ENCODE results near the gene DDX24.

Gene DDX24

GRCh38 chr14:94024549-94024948, 56.5 kb downstream of the DDX24 start:
- no peak overlapping the region for H3K4me3 ChIP-seq (ENCODE audit: low read length)
- no CpG with 5 or more reads among the region's 2 CpGs for WGBS (ENCODE audit: extremely low coverage, insufficient coverage, low lambda C conversion rate)

GRCh38 chr14:94022532-94023411, 58.2 kb downstream of the DDX24 start:
- Histone ChIP-seq H3K27ac (ENCODE audit: low read depth, low read length) (no peak overlapping the region), H2BK5ac (ENCODE audit: low read length) (no peak overlapping the region), H3K23ac (ENCODE audit: low read length) (no peak overlapping the region)

More at GRCh38 chr14:94024549-94024948, 56.5 kb downstream of the DDX24 start:
- H2AK5ac ChIP-seq (ENCODE audit: low read length): no peak overlapping the region
- no peaks in the 10 kb centered on the region for H3K4me1 ChIP-seq (ENCODE audit: control insufficient read depth, low read depth, low read length)
- H2BK5ac ChIP-seq (ENCODE audit: low read length): no peak overlapping the region
- no peak overlapping the region for H3K23ac ChIP-seq (ENCODE audit: low read length)
- no peak overlapping the region for H3K4me2 ChIP-seq (ENCODE audit: low read length)
- H3K79me1 ChIP-seq (ENCODE audit: low read length): no peaks in the 10 kb centered on the region
- no peak overlapping the region for H3K56ac ChIP-seq (ENCODE audit: low read length)
- H2BK15ac ChIP-seq (replicated peaks; ENCODE audit: low read depth): no peak overlapping the region
- H4K8ac ChIP-seq (ENCODE audit: low read depth, low read length): no peak overlapping the region
- no peak for DNase-seq
- H3K27ac ChIP-seq (ENCODE audit: low read depth, low read length): no peak overlapping the region
- H3K18ac ChIP-seq (ENCODE audit: low read length): no peak overlapping the region
- no peak overlapping the region for H3K4ac ChIP-seq (ENCODE audit: low read depth, low read length)
- H2BK120ac ChIP-seq (ENCODE audit: low read depth, low read length): no peak overlapping the region
- no peaks in the 10 kb centered on the region for H3K36me3 ChIP-seq (ENCODE audit: control insufficient read depth, insufficient read depth, low read length)
- H4K5ac ChIP-seq (ENCODE audit: low read length): no peak overlapping the region
- no peaks in the 10 kb centered on the region for H3K79me2 ChIP-seq (ENCODE audit: control insufficient read depth, insufficient read depth, low read length)
- no peak overlapping the region for H3K9ac ChIP-seq (ENCODE audit: low read length)
- H3K27me3 ChIP-seq (ENCODE audit: insufficient read depth, low read length, poor library complexity): no peaks in the 10 kb centered on the region

GRCh38 chr14:94021416-94022157, 59.4 kb downstream of the DDX24 start:
- no peak overlapping the region for H3K27ac ChIP-seq (ENCODE audit: low read depth, low read length)
- no peak overlapping the region for H3K56ac ChIP-seq (ENCODE audit: low read length)
- H2BK120ac ChIP-seq (ENCODE audit: low read depth, low read length): no peak overlapping the region
- H3K4me1 ChIP-seq (ENCODE audit: control insufficient read depth, low read depth, low read length): no peaks in the 10 kb centered on the region
- no peak overlapping the region for H4K5ac ChIP-seq (ENCODE audit: low read length)
- H2BK15ac ChIP-seq (replicated peaks; ENCODE audit: low read depth): no peak overlapping the region
- DNase-seq: no peak
- no peak overlapping the region for H3K18ac ChIP-seq (ENCODE audit: low read length)
- no peak overlapping the region for H2BK5ac ChIP-seq (ENCODE audit: low read length)
- H4K8ac ChIP-seq (ENCODE audit: low read depth, low read length): no peak overlapping the region
- H2AK5ac ChIP-seq (ENCODE audit: low read length): no peak overlapping the region
- H3K4me3 ChIP-seq (ENCODE audit: low read length): no peak overlapping the region
- no peak overlapping the region for H3K9ac ChIP-seq (ENCODE audit: low read length)
- no peaks in the 10 kb centered on the region for H3K27me3 ChIP-seq (ENCODE audit: insufficient read depth, low read length, poor library complexity)
- WGBS (ENCODE audit: extremely low coverage, insufficient coverage, low lambda C conversion rate): no CpG with 5 or more reads among the region's 10 CpGs
- H3K79me2 ChIP-seq (ENCODE audit: control insufficient read depth, insufficient read depth, low read length): no peaks in the 10 kb centered on the region
- H3K36me3 ChIP-seq (ENCODE audit: control insufficient read depth, insufficient read depth, low read length): no peaks in the 10 kb centered on the region
- no peaks in the 10 kb centered on the region for H3K79me1 ChIP-seq (ENCODE audit: low read length)
- no peak overlapping the region for H3K4ac ChIP-seq (ENCODE audit: low read depth, low read length)
- H3K23ac ChIP-seq (ENCODE audit: low read length): no peak overlapping the region
- no peak overlapping the region for H3K4me2 ChIP-seq (ENCODE audit: low read length)

More at GRCh38 chr14:94022532-94023411, 58.2 kb downstream of the DDX24 start:
- no CpG with 5 or more reads among the region's 10 CpGs for WGBS (ENCODE audit: extremely low coverage, insufficient coverage, low lambda C conversion rate)
- no peak overlapping the region for H3K9ac ChIP-seq (ENCODE audit: low read length)
- no peak overlapping the region for H3K4me2 ChIP-seq (ENCODE audit: low read length)
- H3K56ac ChIP-seq (ENCODE audit: low read length): peak overlapping the region; percentile 20
- no peaks in the 10 kb centered on the region for H3K27me3 ChIP-seq (ENCODE audit: insufficient read depth, low read length, poor library complexity)
- no peak for DNase-seq
- no peak overlapping the region for H2AK5ac ChIP-seq (ENCODE audit: low read length)
- no peaks in the 10 kb centered on the region for H3K36me3 ChIP-seq (ENCODE audit: control insufficient read depth, insufficient read depth, low read length)
- H2BK120ac ChIP-seq (ENCODE audit: low read depth, low read length): no peak overlapping the region
- H4K5ac ChIP-seq (ENCODE audit: low read length): no peak overlapping the region
- no peak overlapping the region for H3K4ac ChIP-seq (ENCODE audit: low read depth, low read length)
- H3K18ac ChIP-seq (ENCODE audit: low read length): no peak overlapping the region
- no peaks in the 10 kb centered on the region for H3K4me1 ChIP-seq (ENCODE audit: control insufficient read depth, low read depth, low read length)
- H2BK15ac ChIP-seq (replicated peaks; ENCODE audit: low read depth): no peak overlapping the region
- H3K79me1 ChIP-seq (ENCODE audit: low read length): no peaks in the 10 kb centered on the region
- no peak overlapping the region for H3K4me3 ChIP-seq (ENCODE audit: low read length)
- H3K79me2 ChIP-seq (ENCODE audit: control insufficient read depth, insufficient read depth, low read length): no peaks in the 10 kb centered on the region
- no peak overlapping the region for H4K8ac ChIP-seq (ENCODE audit: low read depth, low read length)

GRCh38 chr14:94021001-94021400, 60.0 kb downstream of the DDX24 start:
- Histone ChIP-seq H3K27ac (ENCODE audit: low read depth, low read length) (no peak overlapping the region), H3K4me2 (ENCODE audit: low read length) (no peak overlapping the region), H3K4me1 (ENCODE audit: control insufficient read depth, low read depth, low read length) (no peaks in the 10 kb centered on the region), H4K5ac (ENCODE audit: low read length) (no peak overlapping the region), H2BK5ac (ENCODE audit: low read length) (no peak overlapping the region), H3K56ac (ENCODE audit: low read length) (no peak overlapping the region), H3K79me1 (ENCODE audit: low read length) (no peaks in the 10 kb centered on the region), H3K23ac (ENCODE audit: low read length) (no peak overlapping the region), H3K4me3 (ENCODE audit: low read length) (no peak overlapping the region), H3K4ac (ENCODE audit: low read depth, low read length) (no peak overlapping the region), H3K36me3 (ENCODE audit: control insufficient read depth, insufficient read depth, low read length) (no peaks in the 10 kb centered on the region), H2BK120ac (ENCODE audit: low read depth, low read length) (no peak overlapping the region), H3K27me3 (ENCODE audit: insufficient read depth, low read length, poor library complexity) (no peaks in the 10 kb centered on the region), H2BK15ac (replicated peaks; ENCODE audit: low read depth) (no peak overlapping the region), H2AK5ac (ENCODE audit: low read length) (no peak overlapping the region), H3K9ac (ENCODE audit: low read length) (no peak overlapping the region), H3K79me2 (ENCODE audit: control insufficient read depth, insufficient read depth, low read length) (no peaks in the 10 kb centered on the region), H3K18ac (ENCODE audit: low read length) (no peak overlapping the region), H4K8ac (ENCODE audit: low read depth, low read length) (no peak overlapping the region)
- no CpG with 5 or more reads among the region's 2 CpGs for WGBS (ENCODE audit: extremely low coverage, insufficient coverage, low lambda C conversion rate)
- no peak for DNase-seq

GRCh38 chr14:94020267-94020666, 60.7 kb downstream of the DDX24 start:
- H3K27ac ChIP-seq (ENCODE audit: low read depth, low read length): no peak overlapping the region
- no peak overlapping the region for H3K18ac ChIP-seq (ENCODE audit: low read length)
- no peak overlapping the region for H2BK15ac ChIP-seq (replicated peaks; ENCODE audit: low read depth)
- H3K27me3 ChIP-seq (ENCODE audit: insufficient read depth, low read length, poor library complexity): no peaks in the 10 kb centered on the region
- no peak overlapping the region for H3K4ac ChIP-seq (ENCODE audit: low read depth, low read length)
- H3K4me3 ChIP-seq (ENCODE audit: low read length): no peak overlapping the region
- no peak overlapping the region for H2BK120ac ChIP-seq (ENCODE audit: low read depth, low read length)
- H3K79me1 ChIP-seq (ENCODE audit: low read length): no peaks in the 10 kb centered on the region
- H4K5ac ChIP-seq (ENCODE audit: low read length): no peak overlapping the region
- DNase-seq: no peak
- H3K23ac ChIP-seq (ENCODE audit: low read length): no peak overlapping the region
- no peak overlapping the region for H3K4me2 ChIP-seq (ENCODE audit: low read length)
- H4K8ac ChIP-seq (ENCODE audit: low read depth, low read length): no peak overlapping the region
- H3K79me2 ChIP-seq (ENCODE audit: control insufficient read depth, insufficient read depth, low read length): no peaks in the 10 kb centered on the region
- H3K9ac ChIP-seq (ENCODE audit: low read length): no peak overlapping the region
- no peak overlapping the region for H2BK5ac ChIP-seq (ENCODE audit: low read length)
- no peak overlapping the region for H3K56ac ChIP-seq (ENCODE audit: low read length)
- no peaks in the 10 kb centered on the region for H3K36me3 ChIP-seq (ENCODE audit: control insufficient read depth, insufficient read depth, low read length)
- H3K4me1 ChIP-seq (ENCODE audit: control insufficient read depth, low read depth, low read length): no peaks in the 10 kb centered on the region
- no CpG with 5 or more reads among the region's 4 CpGs for WGBS (ENCODE audit: extremely low coverage, insufficient coverage, low lambda C conversion rate)
- H2AK5ac ChIP-seq (ENCODE audit: low read length): no peak overlapping the region

Data from mesendoderm (in vitro differentiated cells).